ENCODE data around the gene SRF.

DNA sequence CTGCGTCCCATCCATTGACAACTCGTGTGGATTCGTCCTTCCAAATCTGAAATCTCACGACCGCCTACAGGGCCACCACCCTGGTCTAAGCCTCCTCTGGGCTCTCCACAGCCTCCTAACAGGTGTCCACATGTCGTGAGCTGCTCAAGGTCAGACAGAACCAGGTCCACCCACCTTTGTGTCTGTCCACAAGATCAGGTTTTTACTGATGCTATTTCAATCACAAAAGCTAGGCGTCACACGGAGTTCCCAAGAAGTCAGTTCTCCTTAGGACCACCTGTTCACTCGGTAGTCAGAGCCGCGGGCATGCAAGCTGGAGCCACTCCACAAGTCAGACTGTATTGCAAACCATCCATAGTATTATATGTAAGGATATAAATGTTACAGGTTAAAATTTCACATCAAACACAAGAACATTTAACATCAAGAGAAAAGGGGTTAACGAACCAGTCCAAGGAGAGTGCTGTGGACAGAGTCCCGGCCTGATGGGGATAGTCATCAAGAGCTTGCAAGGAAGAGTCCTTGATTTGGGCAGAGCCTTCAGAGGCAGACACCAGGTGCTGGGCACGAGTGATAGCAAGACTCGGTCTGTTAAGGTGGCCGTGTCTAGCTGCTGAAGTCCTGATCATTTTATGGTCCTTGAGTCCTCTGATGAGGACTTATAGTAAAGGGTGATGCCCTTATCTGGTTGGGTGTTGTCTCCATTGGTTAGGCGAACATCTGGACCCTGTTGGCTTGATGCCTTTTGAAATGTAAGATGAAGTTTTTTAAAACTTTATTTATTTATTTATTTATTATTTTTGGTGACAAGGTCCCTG, 58.9 kb downstream of the SRF start:
- TF ChIP-seq CTCF (IDR thresholded peaks at IDR 0.05; ENCODE audit: poor library complexity) (no peak), EZH2 (IDR thresholded peaks at IDR 0.05; ENCODE audit: borderline replicate concordance) (no peak), EZH2phosphoT487 (IDR thresholded peaks at IDR 0.05; ENCODE audit: low read depth, severe bottlenecking, unreplicated experiment) (no peak)
